Activated T-helper 2 cell treated with anti-CD3 and anti-CD28 coated beads, Interferon-gamma antibody, Interleukin-2, Interleukin-4, amounts not matched to agents 10 μg/mL and 5 μg/mL and 100 μg/mL, durations not matched to agents 14 hours and 24 hours and 36 hours (primary cell): ENCODE results near the gene L3MBTL4. TPM values are rescaled to one million over a fixed set of nuclear protein-coding genes. Genes with fewer than 3 reads are reported as not detected.
"Not testable (repeated sequence)": the region's sequence is repeated elsewhere in the genome, so short reads cannot be mapped to it uniquely, and the experiment has no call there.

Experiments used
- DNase-seq: peaks from one replicate; pipeline ENCODE4 v3.0.0; 2021; ENCODE audit warnings: low spot score
- H3K27ac Mint-ChIP-seq: one replicate; pipeline ENCODE4 v1.8.0; 2021; ENCODE audit warnings: mixed read lengths
- H3K27me3 Mint-ChIP-seq: one replicate; pipeline ENCODE4 v1.8.0; 2021; ENCODE audit warnings: low read depth, mixed read lengths
- H3K36me3 Mint-ChIP-seq: one replicate; pipeline ENCODE4 v1.8.0; 2021; ENCODE audit warnings: low read depth, mixed read lengths
- H3K4me1 Mint-ChIP-seq: one replicate; pipeline ENCODE4 v1.8.0; 2021; ENCODE audit warnings: low read depth, mixed read lengths
- H3K4me3 Mint-ChIP-seq: one replicate; pipeline ENCODE4 v1.8.0; 2021; ENCODE audit warnings: low read depth, mild to moderate bottlenecking, moderate library complexity, mixed read lengths
- H3K9me3 Mint-ChIP-seq: one replicate; pipeline ENCODE4 v1.8.0; 2021; ENCODE audit warnings: mixed read lengths
- intact Hi-C: fragments of 100-400 bp; cut with micrococcal nuclease; formaldehyde crosslinking; loops from one replicate; pipeline ENCODE4 v1.15.1; 2023
- total RNA-seq: library from RNA; stranded (reverse); gene quantifications from 2 replicates; pipeline ENCODE4 v1.2.3, GENCODE V29; 2022

L3MBTL4 gene
- total RNA-seq, 1 donor from 2014 or later, result 0.05 TPM

- DNase-seq, result no peak
- intact Hi-C loops, result no loop called here
- Mint-ChIP-seq H3K9me3 (no peaks in the 10 kb centered on the region), H3K4me1 (peaks cover 9% of the 10 kb centered on the region), H3K36me3 (no peaks in the 10 kb centered on the region), H3K4me3 (no peak overlapping the region), H3K27ac (no peak overlapping the region), H3K27me3 (peaks cover 6% of the 10 kb centered on the region)
Measured at GRCh38 chr18:6271585-6271984, 143.1 kb downstream of the L3MBTL4 start.

- intact Hi-C loops, result no loop called here
- Mint-ChIP-seq H3K27ac (no peak overlapping the region), H3K9me3 (no peaks in the 10 kb centered on the region), H3K27me3 (peaks cover 6% of the 10 kb centered on the region), H3K4me3 (no peak overlapping the region), H3K36me3 (no peaks in the 10 kb centered on the region), H3K4me1 (peaks cover 9% of the 10 kb centered on the region)
- no peak for DNase-seq
Measured at GRCh38 chr18:6270771-6271216, 143.9 kb downstream of the L3MBTL4 start.

GRCh38 chr18:6269660-6270332 is 144.9 kb downstream of the L3MBTL4 start:
- Mint-ChIP-seq H3K36me3 (no peaks in the 10 kb centered on the region), H3K27ac (no peak overlapping the region), H3K4me1 (peaks cover 9% of the 10 kb centered on the region), H3K4me3 (no peak overlapping the region), H3K9me3 (no peaks in the 10 kb centered on the region), H3K27me3 (peaks cover 5% of the 10 kb centered on the region)
- intact Hi-C loops, result no loop called here
- no peak for DNase-seq

DNA sequence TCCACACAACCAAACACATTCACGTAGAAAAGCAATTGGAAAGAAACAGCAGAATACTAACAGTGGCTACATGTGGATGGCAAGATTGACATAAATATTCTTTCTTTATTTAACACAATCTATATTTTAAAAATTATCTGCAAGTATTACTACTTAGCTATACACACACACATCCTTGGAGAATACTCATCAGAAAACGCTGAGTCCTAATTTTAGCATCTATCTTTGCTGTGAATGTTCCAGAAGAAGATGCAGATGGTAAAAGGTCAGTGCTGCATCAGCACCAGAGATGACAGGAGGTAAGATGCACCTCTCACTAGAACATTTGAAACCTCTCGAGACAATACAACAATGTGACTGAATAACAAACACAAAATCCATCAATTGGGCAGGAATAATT is 148.5 kb downstream of the L3MBTL4 start:
- DNase-seq, result no peak
- Mint-ChIP-seq H3K9me3 (peaks cover 3% of the 10 kb centered on the region), H3K4me1 (peaks cover 9% of the 10 kb centered on the region), H3K27me3 (no peaks in the 10 kb centered on the region), H3K27ac (no peak overlapping the region), H3K36me3 (no peaks in the 10 kb centered on the region), H3K4me3 (no peak overlapping the region)
- intact Hi-C loops, result no loop called here

DNA sequence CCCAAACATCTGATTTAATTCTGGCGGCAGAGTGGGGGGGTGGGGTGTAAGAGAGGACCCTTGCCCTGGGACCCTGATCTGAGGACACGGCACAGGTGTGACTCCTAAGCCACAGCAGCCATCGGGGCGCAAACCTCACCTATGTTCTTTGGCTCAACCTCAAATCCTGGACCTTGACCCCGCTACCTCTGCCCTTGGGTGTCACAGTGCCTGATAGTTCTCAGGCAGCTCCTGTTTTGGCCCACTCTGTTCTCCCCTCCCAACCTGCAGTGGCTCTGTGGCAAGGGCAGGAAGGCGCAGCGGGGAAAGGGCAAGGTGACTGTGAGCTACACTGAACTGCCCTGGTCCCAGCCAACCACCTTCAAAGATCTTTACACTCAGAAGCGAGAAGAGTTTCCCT is 152.8 kb downstream of the L3MBTL4 start:
- H3K27me3 Mint-ChIP-seq, result no peaks in the 10 kb centered on the region
- peaks cover 20% of the 10 kb centered on the region for H3K9me3 Mint-ChIP-seq
- DNase-seq, result no peak
- no peak overlapping the region for H3K27ac Mint-ChIP-seq
- H3K4me1 Mint-ChIP-seq, result no peaks in the 10 kb centered on the region
- H3K36me3 Mint-ChIP-seq, result no peaks in the 10 kb centered on the region
- no peak overlapping the region for H3K4me3 Mint-ChIP-seq
- intact Hi-C loops, result no loop called here

DNA sequence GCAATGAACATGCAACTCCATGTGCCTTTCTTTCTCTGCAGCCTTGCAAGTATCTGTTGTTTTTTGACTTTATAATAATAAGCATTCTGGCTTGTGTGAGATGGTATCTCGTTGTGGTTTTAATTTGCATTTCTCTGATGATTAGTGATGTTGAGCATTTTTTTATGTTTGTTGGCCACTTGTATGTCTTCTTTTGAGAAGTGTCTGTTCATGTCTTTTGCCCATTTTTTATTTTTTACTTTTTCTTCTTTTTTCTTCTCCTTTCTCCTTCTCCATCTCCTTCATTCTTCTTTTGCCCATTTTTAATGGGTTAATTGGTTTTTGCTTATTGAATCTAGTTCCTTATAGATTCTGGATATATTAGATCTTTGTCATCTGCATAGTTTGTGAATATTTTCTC is 155.4 kb downstream of the L3MBTL4 start:
- H3K4me3 Mint-ChIP-seq, H3K27ac Mint-ChIP-seq, intact Hi-C loops, H3K36me3 Mint-ChIP-seq, H3K27me3 Mint-ChIP-seq, H3K4me1 Mint-ChIP-seq, DNase-seq: not testable (repeated sequence)
- peaks cover 20% of the 10 kb centered on the region for H3K9me3 Mint-ChIP-seq

DNA sequence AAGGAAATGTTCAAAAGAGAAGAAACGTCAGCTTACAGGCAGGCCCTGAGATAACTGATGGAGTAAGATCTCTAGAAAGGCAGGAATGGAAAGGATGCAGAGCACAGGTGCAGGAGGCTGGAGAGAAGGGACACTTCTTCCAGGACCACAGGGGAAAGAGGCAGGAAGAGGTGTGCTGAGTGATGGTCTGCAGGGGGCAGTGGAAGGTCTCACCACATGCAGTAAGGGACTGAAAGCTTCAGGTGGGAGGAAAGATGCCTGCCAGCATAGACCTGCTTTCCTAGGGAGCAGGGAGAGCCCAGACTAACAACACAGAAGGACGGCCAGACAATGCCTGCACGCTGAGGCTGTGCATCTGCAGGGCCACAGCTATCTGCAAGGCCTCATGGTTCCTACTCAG is 156.8 kb downstream of the L3MBTL4 start:
- Mint-ChIP-seq H3K27me3 (no peaks in the 10 kb centered on the region), H3K27ac (no peak overlapping the region)

DNA sequence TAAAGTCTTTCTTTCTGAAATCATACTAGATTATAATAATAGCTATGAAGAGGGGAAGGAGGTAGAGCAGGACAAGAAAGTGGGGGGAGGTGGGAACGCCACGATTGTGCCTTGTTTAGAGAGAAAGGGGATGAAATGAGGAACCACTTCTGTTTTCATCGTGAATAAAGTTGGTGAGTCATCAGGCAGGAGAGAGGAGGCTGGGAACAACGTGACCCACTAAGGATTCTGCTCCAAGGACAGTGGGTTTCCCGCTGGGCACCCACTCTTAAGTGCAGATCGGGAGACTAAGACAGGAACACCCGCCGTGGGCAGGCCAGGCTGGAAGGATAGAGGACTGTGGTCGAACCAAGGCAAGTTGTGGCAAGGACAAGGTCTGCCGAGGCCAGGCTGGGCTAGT is 158.2 kb downstream of the L3MBTL4 start:
- Mint-ChIP-seq H3K27ac (no peak overlapping the region), H3K4me1 (no peaks in the 10 kb centered on the region), H3K4me3 (no peak overlapping the region), H3K27me3 (no peaks in the 10 kb centered on the region), H3K36me3 (no peaks in the 10 kb centered on the region), H3K9me3 (peaks cover 17% of the 10 kb centered on the region)
- intact Hi-C loops, result no loop called here
- DNase-seq, result no peak

More for the DNA sequence above, 156.8 kb downstream of the L3MBTL4 start:
- Mint-ChIP-seq H3K4me1 (no peaks in the 10 kb centered on the region), H3K9me3 (peaks cover 17% of the 10 kb centered on the region), H3K4me3 (no peak overlapping the region), H3K36me3 (no peaks in the 10 kb centered on the region)
- DNase-seq, result no peak
- intact Hi-C loops, result no loop called here

GRCh38 chr18:6255886-6256285 is 158.8 kb downstream of the L3MBTL4 start:
- peaks cover 17% of the 10 kb centered on the region for H3K9me3 Mint-ChIP-seq
- no peak overlapping the region for H3K27ac Mint-ChIP-seq

DNA sequence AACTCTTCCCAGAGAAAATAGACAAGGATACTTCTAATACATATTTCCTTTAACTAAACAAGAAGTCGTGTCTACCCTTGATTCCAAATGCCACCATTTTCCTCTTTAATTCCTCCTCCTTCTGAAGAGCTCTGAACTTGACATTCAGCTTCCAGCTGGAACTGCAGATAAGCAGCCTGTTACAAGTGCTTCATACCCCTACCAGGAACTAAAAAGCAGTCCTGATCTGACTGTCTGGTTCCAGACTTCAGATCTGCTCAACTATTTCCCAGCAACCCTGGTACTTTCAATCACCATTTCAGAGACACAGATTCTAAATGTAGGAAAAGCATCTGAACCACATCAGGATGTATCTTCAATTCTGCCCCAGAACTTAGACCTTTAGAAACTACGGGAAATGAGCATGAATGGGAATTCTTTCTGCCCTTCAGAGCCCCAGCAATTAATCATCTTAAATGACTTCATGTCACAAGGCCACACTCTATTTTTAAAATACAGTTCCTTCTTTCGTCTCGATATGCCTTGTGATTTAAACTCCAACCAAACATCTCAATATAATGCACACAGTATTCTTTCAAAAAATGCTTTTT is 159.5 kb downstream of the L3MBTL4 start:
- H3K4me1 Mint-ChIP-seq, result no peaks in the 10 kb centered on the region
- H3K27ac Mint-ChIP-seq, result no peak overlapping the region
- H3K4me3 Mint-ChIP-seq, result no peak overlapping the region
- H3K36me3 Mint-ChIP-seq, result no peaks in the 10 kb centered on the region
- no peak for DNase-seq
- H3K27me3 Mint-ChIP-seq, result no peaks in the 10 kb centered on the region
- intact Hi-C loops, result no loop called here
- peaks cover 14% of the 10 kb centered on the region for H3K9me3 Mint-ChIP-seq

More at GRCh38 chr18:6255886-6256285, 158.8 kb downstream of the L3MBTL4 start:
- Mint-ChIP-seq H3K36me3 (no peaks in the 10 kb centered on the region), H3K4me3 (no peak overlapping the region), H3K4me1 (no peaks in the 10 kb centered on the region), H3K27me3 (no peaks in the 10 kb centered on the region)
- DNase-seq, result no peak
- intact Hi-C loops, result no loop called here

- intact Hi-C loops, result no loop called here
- no peak overlapping the region for H3K27ac Mint-ChIP-seq
Measured at GRCh38 chr18:6254456-6254855, 160.3 kb downstream of the L3MBTL4 start.

DNA sequence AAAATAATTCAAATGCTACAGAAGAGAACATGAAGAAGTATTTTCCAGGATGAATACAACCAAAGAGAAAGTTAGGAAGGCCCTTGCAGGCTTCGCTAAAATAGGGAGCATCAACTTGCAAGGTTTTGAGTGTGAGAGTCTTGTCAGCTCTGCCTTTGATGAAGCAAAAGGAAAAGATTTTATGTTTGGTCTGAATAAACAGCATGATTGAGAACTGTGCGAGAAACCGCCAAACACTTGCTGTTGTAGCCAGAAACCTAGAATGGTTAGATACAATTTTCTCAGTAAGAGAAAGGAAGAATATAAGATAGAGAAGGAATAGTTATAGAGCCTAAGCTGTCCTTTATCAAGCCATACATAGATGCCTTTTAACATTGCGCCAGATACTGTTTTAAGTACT is 163.6 kb downstream of the L3MBTL4 start:
- Mint-ChIP-seq H3K27ac (no peak overlapping the region), H3K36me3 (no peaks in the 10 kb centered on the region), H3K4me1 (no peaks in the 10 kb centered on the region), H3K9me3 (no peaks in the 10 kb centered on the region), H3K27me3 (no peaks in the 10 kb centered on the region), H3K4me3 (no peak overlapping the region)
- DNase-seq, result no peak
- intact Hi-C loops, result no loop called here

More at GRCh38 chr18:6254456-6254855, 160.3 kb downstream of the L3MBTL4 start:
- H3K27me3 Mint-ChIP-seq, result no peaks in the 10 kb centered on the region
- H3K36me3 Mint-ChIP-seq, result no peaks in the 10 kb centered on the region
- no peak overlapping the region for H3K4me3 Mint-ChIP-seq
- H3K9me3 Mint-ChIP-seq, result peaks cover 9% of the 10 kb centered on the region
- no peak for DNase-seq
- H3K4me1 Mint-ChIP-seq, result no peaks in the 10 kb centered on the region

GRCh38 chr18:6249788-6250187 is 164.9 kb downstream of the L3MBTL4 start:
- intact Hi-C loops, result no loop called here
- no peak for DNase-seq
- Mint-ChIP-seq H3K27ac (no peak overlapping the region), H3K4me1 (no peaks in the 10 kb centered on the region), H3K4me3 (no peak overlapping the region), H3K27me3 (no peaks in the 10 kb centered on the region), H3K36me3 (no peaks in the 10 kb centered on the region), H3K9me3 (no peaks in the 10 kb centered on the region)
